Sigmoid colon (tissue), 4 donors: ENCODE results near the gene FOSL1.

ENCODE experiments used
- POLR2A ChIP-seq, 2 donors: fragments of 450-650 bp; IDR thresholded peaks; one replicate each; pipeline ENCODE4 v1.6.1; 2016; ENCODE audit warnings: antibody characterized with exemption in 2 of 2, mild to moderate bottlenecking in 2 of 2, moderate library complexity in 2 of 2
- POLR2AphosphoS5 ChIP-seq, 4 donors: sonication (generic); formaldehyde crosslinking; IDR thresholded peaks; one replicate each; pipeline ENCODE4 v1.6.1; 2017; ENCODE audit warnings: antibody characterized with exemption in 4 of 4
- TF ChIP-seq, protein P1 (sequence below), 4 experiments: fragments of 450-650 bp in 3 of 4; fragments of 200-600 bp in 1 of 4; IDR thresholded peaks; one replicate each; pipeline ENCODE4 v1.5.1; 2016 to 2019; ENCODE audit warnings: antibody characterized with exemption in 4 of 4, mild to moderate bottlenecking in 3 of 4, moderate library complexity in 2 of 4

DNA sequence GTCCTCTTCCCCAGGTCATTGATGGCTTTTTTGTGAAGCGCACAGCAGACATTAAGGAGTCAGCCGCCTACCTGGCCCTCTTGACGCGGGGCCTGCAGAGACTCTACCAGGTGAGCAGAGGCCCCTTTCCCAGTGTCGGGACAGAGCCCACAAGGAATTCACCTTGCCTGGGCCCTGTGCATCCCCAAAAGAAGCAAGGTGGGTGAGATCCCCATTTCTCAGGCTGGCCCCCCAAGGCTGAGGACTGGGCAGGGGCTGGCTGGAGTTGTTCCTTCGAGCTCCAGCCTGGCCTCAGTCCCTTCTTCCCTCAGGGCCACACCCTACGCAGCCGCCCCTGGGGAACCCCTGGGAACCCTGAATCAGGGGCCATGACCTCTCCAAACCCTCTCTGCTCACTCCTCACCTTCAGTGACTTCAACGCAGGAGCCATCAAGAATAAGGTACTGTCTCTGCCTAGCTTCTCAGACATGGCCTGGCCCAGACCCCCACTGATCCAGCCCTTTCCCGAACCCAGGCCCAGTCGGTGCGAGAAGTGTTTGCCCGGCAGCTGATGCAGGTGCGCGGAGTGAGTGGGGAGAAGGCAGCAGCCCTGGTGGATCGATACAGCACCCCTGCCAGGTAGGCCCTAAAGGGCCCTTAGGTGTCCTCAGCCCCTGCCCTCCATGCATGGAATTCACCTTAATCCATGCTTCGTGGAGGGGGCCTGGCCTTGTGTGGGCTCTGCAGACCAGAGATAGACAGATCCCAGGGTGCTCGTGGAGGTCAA, 35.3 kb downstream of the FOSL1 start:
- TF ChIP-seq, protein P1, sequence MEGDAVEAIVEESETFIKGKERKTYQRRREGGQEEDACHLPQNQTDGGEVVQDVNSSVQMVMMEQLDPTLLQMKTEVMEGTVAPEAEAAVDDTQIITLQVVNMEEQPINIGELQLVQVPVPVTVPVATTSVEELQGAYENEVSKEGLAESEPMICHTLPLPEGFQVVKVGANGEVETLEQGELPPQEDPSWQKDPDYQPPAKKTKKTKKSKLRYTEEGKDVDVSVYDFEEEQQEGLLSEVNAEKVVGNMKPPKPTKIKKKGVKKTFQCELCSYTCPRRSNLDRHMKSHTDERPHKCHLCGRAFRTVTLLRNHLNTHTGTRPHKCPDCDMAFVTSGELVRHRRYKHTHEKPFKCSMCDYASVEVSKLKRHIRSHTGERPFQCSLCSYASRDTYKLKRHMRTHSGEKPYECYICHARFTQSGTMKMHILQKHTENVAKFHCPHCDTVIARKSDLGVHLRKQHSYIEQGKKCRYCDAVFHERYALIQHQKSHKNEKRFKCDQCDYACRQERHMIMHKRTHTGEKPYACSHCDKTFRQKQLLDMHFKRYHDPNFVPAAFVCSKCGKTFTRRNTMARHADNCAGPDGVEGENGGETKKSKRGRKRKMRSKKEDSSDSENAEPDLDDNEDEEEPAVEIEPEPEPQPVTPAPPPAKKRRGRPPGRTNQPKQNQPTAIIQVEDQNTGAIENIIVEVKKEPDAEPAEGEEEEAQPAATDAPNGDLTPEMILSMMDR (IDR thresholded peaks at IDR 0.05), result no peak
- TF ChIP-seq POLR2A (IDR thresholded peaks at IDR 0.05) (no peak), POLR2AphosphoS5 (IDR thresholded peaks at IDR 0.05) (no peak)
